ENCODE measurements around the gene TUBB.

TUBB gene

GRCh38 chr6:30742316-30743098, 22.4 kb downstream of the TUBB start, which contains the start of gene FLOT1 (continued):
- TF ChIP-seq ZNF76 (tag by site-specific recombination; IDR thresholded peaks at IDR 0.05; ENCODE audit: borderline replicate concordance, low read depth) (peak; percentile 90), ZBTB20 (tag by site-specific recombination; IDR thresholded peaks at IDR 0.05) (peak; percentile 82; the same call in 1 of the 2 replicates), ZNF423 (tag by site-specific recombination; IDR thresholded peaks at IDR 0.05) (peak; percentile 86), PRDM6 (tag by site-specific recombination; IDR thresholded peaks at IDR 0.05) (peak; percentile 17; the same call in 1 of the 2 replicates), KLF10 (tag by site-specific recombination; IDR thresholded peaks at IDR 0.05) (peak; percentile 76; the same call in 1 of the 2 replicates), PRDM4 (tag by site-specific recombination; IDR thresholded peaks at IDR 0.05) (no peak; the same call in 1 of the 2 replicates), ZNF2 (tag by site-specific recombination; IDR thresholded peaks at IDR 0.05) (0 out of 2 replicates have a peak, but pooled peaks have one; percentile 14), HOXC10 (CRISPR knock-in tag; IDR thresholded peaks at IDR 0.05) (0 out of 2 replicates have a peak, but pooled peaks have one; percentile 71), TSHZ1 (tag by site-specific recombination; IDR thresholded peaks at IDR 0.05; ENCODE audit: borderline replicate concordance) (0 out of 2 replicates have a peak, but pooled peaks have one; percentile 65), REST (tag by site-specific recombination; IDR thresholded peaks at IDR 0.05) (peak; percentile 46), ZNF354C (tag by site-specific recombination; IDR thresholded peaks at IDR 0.05; ENCODE audit: borderline replicate concordance, low read depth) (no peak), ZNF561 (tag by site-specific recombination; IDR thresholded peaks at IDR 0.05; ENCODE audit: borderline replicate concordance) (peak; percentile 74; the same call in 1 of the 2 replicates), INSM2 (tag by site-specific recombination; IDR thresholded peaks at IDR 0.05) (no peak), KLF1 (tag by site-specific recombination; IDR thresholded peaks at IDR 0.05) (peak; percentile 87), ZNF391 (tag by site-specific recombination; IDR thresholded peaks at IDR 0.05; ENCODE audit: borderline replicate concordance, low read depth) (peak; percentile 34; the same call in 1 of the 2 replicates), ZNF394 (tag by site-specific recombination; IDR thresholded peaks at IDR 0.05; ENCODE audit: borderline replicate concordance) (peak; percentile 54; the same call in 1 of the 2 replicates), ZNF529 (tag by site-specific recombination; IDR thresholded peaks at IDR 0.05; ENCODE audit: insufficient replicate concordance) (no peak), ZNF660 (tag by site-specific recombination; IDR thresholded peaks at IDR 0.05) (0 out of 2 replicates have a peak, but pooled peaks have one; percentile 53), ZNF488 (tag by site-specific recombination; IDR thresholded peaks at IDR 0.05) (no peak), ZNF585B (tag by site-specific recombination; IDR thresholded peaks at IDR 0.05) (no peak), SCRT2 (tag by site-specific recombination; IDR thresholded peaks at IDR 0.05) (no peak), ZNF654 (tag by site-specific recombination; IDR thresholded peaks at IDR 0.05; ENCODE audit: low read depth) (no peak)
